HS-27A (cell line): ENCODE results near the gene MBNL1.

Experiments
- DNase-seq: peaks from one replicate; pipeline ENCODE4 v3.0.0-alpha.2; 2012; ENCODE audit warnings: low read depth, missing footprints

MBNL1 gene

DNA sequence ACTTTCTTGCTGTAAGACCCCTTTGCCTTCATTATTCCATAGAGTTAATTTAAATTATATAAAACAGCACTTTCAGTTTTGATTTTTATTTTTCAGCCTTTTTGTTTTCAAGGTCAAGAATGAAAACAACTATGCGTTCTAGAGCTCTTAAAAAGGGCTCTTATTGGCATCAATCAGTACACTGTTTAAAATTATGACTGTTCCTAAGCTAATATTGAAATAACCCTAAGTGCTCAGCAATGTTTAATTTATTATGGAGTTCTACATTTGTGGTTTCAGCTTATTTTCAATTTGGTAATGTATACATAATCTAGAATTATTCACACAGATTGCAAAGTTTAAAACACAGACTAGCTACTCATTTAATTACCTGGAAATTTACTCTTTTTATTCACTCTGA, 179.4 kb downstream of the MBNL1 start:
- DNase-seq = no peak

DNA sequence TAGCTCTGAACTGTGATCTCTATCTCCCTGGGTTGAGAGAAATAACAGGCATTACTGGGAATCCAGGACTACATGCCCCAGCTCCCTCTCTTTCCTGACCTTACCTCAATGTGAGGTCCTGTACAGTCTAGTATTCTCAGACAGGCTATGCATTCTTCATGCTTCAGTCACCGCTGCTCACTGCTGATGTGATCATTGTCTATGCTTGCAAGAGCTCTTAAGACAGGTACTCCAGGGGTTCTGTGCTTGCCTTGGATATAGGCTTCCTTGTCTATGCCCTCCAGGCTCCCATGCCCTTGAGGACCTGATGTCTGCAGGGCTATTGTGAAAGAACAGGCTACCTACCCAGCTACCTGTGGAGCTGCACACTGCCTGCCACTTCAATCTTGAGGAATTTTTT, 183.6 kb downstream of the MBNL1 start:
- DNase-seq = no peak

DNA sequence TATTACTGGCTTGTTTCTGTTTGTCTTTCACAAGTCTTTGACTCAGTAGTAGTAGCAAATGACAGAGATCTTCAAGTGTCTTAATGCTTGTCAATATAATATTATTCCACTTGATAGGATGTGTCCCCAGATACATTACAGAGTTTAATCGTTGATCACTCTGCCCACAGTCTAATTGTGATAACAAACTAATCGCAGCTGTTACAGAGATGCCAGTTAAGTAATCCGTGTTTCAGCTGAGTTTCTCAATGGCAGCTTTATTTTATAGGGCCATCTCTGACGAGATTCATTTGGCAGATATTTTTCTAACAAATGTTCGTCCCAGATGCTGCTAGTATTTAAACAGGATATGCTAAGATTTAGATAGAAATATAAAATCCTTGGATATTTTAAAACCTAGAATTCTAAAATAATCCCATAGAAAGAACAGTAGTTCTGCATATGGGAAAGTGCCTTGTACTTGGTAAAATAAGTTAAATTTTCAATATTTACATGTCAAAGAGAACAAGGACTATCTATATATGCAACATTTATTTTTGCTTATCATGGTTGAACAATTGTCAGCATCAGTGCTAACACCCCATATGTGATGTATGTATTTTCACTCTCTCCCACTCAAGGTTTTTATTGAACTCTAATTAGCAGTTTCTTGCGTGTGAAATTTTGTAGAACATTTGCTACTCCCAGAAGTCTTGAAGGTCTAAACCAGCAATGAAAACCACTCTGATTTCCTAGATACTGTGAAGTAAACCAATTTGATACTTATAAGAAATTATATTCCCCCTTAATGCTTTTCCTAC, 185.5 kb downstream of the MBNL1 start:
- DNase-seq = no peak

- no peak for DNase-seq
Observed at GRCh38 chr3:152455989-152456388, 187.3 kb downstream of the MBNL1 start.

DNA sequence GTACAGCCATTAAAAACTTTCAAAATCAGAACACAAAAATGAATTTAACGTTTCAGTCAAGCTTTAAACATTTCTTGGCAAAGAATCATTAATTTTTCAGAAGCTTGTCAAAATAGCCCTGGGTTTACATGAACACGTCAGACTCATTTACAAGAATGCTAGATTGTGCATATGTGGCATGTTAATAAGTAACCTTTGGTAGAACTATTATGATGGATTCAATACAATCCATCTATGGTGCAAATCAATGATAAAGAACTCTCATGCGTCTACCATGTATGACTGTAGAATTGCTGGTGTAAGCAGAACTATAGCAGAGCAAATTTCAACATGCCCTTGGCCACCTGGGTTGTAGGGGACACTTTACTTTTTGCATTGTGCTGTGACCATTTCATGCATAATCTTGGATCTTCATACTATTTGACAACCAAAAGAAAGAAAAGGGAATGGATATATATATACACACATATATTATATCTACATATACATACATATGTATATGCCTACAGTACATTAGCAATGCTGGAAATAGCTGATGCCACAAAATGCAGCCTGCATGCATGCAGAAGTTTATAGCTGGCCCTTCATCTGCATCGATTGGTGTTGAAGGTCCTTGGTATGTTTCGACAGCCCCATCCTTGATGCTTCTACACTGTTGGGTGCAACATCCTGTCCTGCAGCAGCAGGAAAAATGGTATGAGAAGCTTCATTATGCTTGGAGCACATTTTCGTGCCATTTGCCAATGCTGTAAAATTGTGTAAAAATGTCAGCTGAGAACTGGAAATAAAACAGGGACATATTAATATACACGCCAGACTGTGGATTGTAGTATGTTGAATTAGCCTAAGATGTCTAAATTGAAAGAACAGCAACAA, 189.0 kb downstream of the MBNL1 start:
- DNase-seq = no peak

GRCh38 chr3:152458376-152459117, 189.8 kb downstream of the MBNL1 start:
- DNase-seq = no peak

DNA sequence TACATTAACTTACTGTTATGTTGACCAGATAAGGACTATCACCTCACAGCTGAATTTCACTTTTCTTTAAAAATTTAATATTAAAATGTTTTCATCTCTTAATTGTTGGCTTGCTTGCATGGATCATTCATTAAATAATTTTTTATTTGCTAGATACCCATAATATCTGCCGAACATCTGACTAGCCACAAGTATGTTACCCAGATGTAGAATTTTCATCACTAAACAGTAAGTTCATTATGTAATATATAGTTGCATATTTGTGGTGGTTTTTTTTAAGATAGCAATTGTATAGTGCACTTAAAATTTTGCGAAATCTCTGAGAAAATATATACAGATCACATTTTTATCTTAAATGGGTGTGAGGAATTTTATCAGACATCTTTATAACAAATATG, 190.4 kb downstream of the MBNL1 start:
- no peak for DNase-seq

- DNase-seq = no peak
Observed at GRCh38 chr3:152459572-152459971, 190.8 kb downstream of the MBNL1 start.

DNA sequence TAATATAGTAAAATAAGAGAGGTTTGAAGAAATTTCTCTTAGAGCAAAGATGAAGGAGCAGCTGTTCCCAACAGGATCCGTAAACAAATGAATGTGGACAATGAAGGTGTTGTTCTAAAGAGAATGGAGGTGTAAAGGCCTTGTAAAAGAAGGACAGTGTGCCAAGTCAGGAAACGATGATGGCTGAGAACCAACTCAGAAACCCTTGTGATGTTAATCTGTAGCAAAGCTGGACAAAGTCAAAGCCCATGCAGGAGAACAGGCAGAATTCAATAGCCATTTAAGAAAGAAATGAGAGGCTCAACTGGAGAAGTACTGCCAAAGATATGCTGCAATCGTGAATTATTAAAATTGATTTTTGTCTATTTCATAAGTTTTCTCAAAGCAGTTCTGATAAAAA, 192.2 kb downstream of the MBNL1 start:
- no peak for DNase-seq

DNA sequence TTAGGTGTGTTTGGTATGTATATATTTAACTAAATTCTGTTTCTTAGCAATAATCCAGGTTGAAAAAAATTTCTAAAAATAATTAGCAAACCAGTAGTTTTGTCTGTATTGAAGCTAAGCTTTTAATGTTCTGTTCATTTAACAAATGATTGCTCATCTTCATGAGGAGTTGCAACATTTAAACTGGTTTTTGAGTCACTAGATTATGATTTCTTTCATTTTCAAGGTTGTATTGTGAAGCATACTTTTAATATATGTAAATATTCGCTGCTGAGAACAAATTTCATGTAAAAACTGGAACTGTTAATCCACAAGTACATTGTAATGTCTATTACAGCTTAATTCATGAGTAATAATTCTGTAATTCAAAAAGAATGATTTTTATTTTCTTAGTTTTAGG, 192.7 kb downstream of the MBNL1 start:
- no peak for DNase-seq

- DNase-seq = no peak
Observed at GRCh38 chr3:152466784-152467183, 198.1 kb downstream of the MBNL1 start.

DNA sequence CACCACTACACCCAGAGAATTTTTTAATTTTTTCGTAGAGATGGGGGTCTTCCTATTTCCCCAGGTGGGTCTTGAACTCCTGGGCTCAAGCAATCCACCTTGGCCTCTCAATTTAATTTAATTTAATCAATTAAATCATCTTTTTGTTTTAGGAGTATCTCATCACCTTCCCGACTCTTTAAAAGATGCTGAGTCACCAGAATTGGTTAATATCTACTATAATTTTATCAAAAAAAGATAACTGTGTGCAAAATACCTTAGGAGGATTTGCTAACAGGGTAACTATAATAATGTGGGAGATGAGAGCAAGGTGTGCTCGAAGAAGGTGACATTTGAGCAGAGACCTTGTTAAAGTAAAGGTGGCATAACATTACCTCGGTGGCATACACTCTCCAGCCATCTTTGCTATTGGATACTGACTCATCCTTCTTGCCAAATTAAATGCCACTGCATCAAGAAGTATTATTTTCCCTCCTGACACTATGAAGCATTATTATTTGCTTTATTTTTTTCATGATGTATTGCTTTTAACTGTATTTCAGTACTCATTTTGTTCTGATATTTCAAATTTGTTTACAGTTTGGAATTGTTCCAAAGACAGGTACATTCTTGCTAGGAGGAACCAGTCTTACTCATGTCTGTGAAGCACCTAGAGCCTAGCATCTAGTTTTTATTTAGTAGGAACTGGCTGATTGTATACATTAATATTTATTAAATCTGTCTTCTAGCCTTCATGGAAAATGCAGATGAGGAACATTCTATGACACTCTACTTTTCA, 200.7 kb downstream of the MBNL1 start:
- no peak for DNase-seq

DNA sequence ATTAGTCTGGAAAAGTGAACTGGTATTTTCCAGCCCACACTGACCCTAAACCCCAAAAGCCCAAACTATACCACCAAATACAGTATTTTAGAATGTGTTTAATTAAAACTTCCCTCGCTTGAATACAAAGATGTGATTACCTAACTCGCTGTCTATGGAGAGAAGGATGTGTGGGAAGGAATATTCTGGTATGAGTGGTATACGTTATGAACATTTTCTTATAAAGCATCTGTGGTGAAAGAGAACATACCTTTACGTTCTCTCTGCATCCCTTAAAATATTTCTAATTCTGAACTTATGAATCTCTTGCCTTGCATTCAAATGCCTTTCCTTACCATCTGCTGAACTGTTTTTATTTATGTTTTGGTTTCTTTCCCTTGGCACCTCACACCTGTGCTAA, 201.4 kb downstream of the MBNL1 start:
- no peak for DNase-seq

GRCh38 chr3:152470893-152471292, 202.2 kb downstream of the MBNL1 start:
- DNase-seq = no peak

- DNase-seq = no peak
Observed at GRCh38 chr3:152471814-152472671, 203.3 kb downstream of the MBNL1 start.

- DNase-seq = no peak
Observed at GRCh38 chr3:152472672-152472954, 203.9 kb downstream of the MBNL1 start.

GRCh38 chr3:152474585-152474984, 205.9 kb downstream of the MBNL1 start:
- peak; percentile 22 for DNase-seq

GRCh38 chr3:152477422-152477821, 208.7 kb downstream of the MBNL1 start:
- DNase-seq = no peak

- DNase-seq = no peak
Observed at GRCh38 chr3:152480282-152480953, 211.7 kb downstream of the MBNL1 start.

DNA sequence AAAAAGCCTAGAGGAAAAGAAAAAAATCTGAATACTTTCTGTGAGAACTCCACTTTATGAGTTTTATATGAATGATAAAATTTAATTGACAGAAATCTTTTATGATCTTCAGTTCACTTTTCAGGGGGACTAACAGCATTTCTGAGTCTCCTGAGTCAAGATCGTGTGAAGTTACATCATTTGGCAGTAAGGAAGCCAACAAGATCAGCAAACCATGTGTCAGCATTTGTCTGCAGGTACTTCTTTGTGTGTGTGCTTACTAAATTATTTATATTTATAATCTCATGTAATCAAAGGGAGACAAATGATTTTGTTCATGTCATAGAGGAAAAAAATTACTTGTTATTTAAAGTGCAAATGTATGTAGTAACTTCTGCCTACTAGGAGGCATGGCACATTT, 217.6 kb downstream of the MBNL1 start:
- DNase-seq = no peak

GRCh38 chr3:152488449-152488848, 219.7 kb downstream of the MBNL1 start:
- no peak for DNase-seq
